Measurements from ENCODE around the gene MCTP1.

DNA sequence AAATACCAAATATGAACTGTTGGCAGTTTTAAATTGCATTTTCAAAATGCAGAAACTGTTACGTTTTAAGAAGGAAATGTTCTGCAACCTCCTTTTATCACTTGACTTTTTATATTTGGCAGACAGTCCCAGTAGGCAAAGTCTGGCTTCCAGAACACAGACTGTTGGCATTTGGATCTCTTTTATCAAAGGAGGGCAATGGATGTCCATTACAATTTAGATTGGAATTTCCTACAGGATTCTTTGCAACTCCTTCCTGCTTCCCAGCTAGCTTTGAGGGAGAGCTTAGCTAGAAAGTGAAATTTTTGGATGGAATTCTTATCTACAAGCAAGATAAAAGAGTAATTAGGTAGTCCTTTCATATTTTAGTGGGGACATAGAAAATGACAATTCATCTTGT, 523.8 kb downstream of the MCTP1 start:
- TF ChIP-seq, protein P1, sequence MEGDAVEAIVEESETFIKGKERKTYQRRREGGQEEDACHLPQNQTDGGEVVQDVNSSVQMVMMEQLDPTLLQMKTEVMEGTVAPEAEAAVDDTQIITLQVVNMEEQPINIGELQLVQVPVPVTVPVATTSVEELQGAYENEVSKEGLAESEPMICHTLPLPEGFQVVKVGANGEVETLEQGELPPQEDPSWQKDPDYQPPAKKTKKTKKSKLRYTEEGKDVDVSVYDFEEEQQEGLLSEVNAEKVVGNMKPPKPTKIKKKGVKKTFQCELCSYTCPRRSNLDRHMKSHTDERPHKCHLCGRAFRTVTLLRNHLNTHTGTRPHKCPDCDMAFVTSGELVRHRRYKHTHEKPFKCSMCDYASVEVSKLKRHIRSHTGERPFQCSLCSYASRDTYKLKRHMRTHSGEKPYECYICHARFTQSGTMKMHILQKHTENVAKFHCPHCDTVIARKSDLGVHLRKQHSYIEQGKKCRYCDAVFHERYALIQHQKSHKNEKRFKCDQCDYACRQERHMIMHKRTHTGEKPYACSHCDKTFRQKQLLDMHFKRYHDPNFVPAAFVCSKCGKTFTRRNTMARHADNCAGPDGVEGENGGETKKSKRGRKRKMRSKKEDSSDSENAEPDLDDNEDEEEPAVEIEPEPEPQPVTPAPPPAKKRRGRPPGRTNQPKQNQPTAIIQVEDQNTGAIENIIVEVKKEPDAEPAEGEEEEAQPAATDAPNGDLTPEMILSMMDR (IDR thresholded peaks at IDR 0.05) = no peak
- TF ChIP-seq EP300 (IDR thresholded peaks at IDR 0.05) = no peak
- TF ChIP-seq POLR2AphosphoS5 (IDR thresholded peaks at IDR 0.05) = no peak

All from esophagus muscularis mucosa (tissue), 4 donors.